Endothelial cell of umbilical vein (primary cell): Measurements from ENCODE around the gene SLC26A6. TPM values are rescaled to one million over a fixed set of nuclear protein-coding genes. Genes with fewer than 3 reads are reported as not detected.
A peak's percentile ranks its signal among the peaks of the same experiment; 100 is the strongest.

Experiments
- Bru-seq: library from RNA; stranded (reverse); fragments of 400-500 nt; gene quantifications from one replicate; lab custom pipeline; 2021; lab: Mats Ljungman, UMichigan
- BruChase-seq, 2 experiments: library from RNA; stranded (reverse); fragments of 400-500 nt; gene quantifications; one replicate each; lab custom pipeline; 2021; lab: Mats Ljungman, UMichigan
- BruUV-seq: library from RNA; stranded (reverse); fragments of 400-500 nt; replicated peaks from 2 replicates; lab custom pipeline; 2021; lab: Mats Ljungman, UMichigan
- CTCF ChIA-PET: fragments of 300-600, 350-600 bp; sonication (Branson Sonifier 250); formaldehyde crosslinking; loops from one replicate; lab custom pipeline; 2021; ENCODE audit warnings: antibody characterized with exemption, inconsistent platforms; lab: Charles Lee
- POLR2A ChIA-PET: fragments of 300-600, 350-600 bp; sonication (Branson Sonifier 250); formaldehyde crosslinking; loops from one replicate; lab custom pipeline; 2021; ENCODE audit warnings: antibody characterized with exemption, inconsistent platforms; lab: Charles Lee
- DNase-seq: peaks from one replicate; pipeline ENCODE4 v3.0.0-alpha.2; 2011; ENCODE audit warnings: low read depth, low spot score
- FAIRE-seq: peaks from 2 replicates; lab custom pipeline; 2011; peaks lifted over from hg19 to GRCh38; lab: Jason Lieb, UNC
- H2AFZ ChIP-seq: 2 replicates; pipeline ENCODE4 v1.6.0; 2012; ENCODE audit warnings: low read depth, low read length, control low read depth, inconsistent platforms
- H3K27ac ChIP-seq: 2 replicates; pipeline ENCODE4 v1.5.1; 2011; ENCODE audit warnings: low read depth, mild to moderate bottlenecking, control low read depth, low read length, moderate library complexity; ENCODE audit not compliant: insufficient read depth
- H3K27me3 ChIP-seq, 2 experiments: 2 replicates each; pipeline versions ENCODE4 v1.6.0 to v1.6.1; 2011; ENCODE audit warnings: low read length in 2 of 2, mixed read lengths in 1 of 2; ENCODE audit not compliant: control insufficient read depth in 2 of 2, insufficient read depth in 2 of 2
- H3K36me3 ChIP-seq, 2 experiments: 2 replicates in 1 of 2; 3 replicates in 1 of 2; pipeline ENCODE4 v1.5.1; 2011; ENCODE audit warnings: low read length in 2 of 2, mild to moderate bottlenecking in 1 of 2, moderate library complexity in 1 of 2; ENCODE audit not compliant: control insufficient read depth in 2 of 2, insufficient read depth in 2 of 2; ENCODE audit errors: extremely low read depth in 1 of 2
- H3K4me1 ChIP-seq: 3 replicates; pipeline ENCODE4 v1.5.1; 2011; ENCODE audit warnings: mild to moderate bottlenecking, low read length; ENCODE audit not compliant: control insufficient read depth, insufficient read depth; ENCODE audit errors: extremely low read depth
- H3K4me2 ChIP-seq: 2 replicates; pipeline ENCODE4 v1.6.1; 2011; ENCODE audit warnings: low read length, control low read depth, mixed read lengths; ENCODE audit not compliant: insufficient read depth
- H3K4me3 ChIP-seq, 3 experiments: fragments of 200-600 bp in 1 of 3; sonication (generic), shearing (Covaris generic) in 1 of 3; replicated peaks in 1 of 3; 2 replicates each; pipeline ENCODE4 v1.5.1; 2011 to 2016; ENCODE audit warnings: control low read depth in 3 of 3, low read length in 3 of 3, mild to moderate bottlenecking in 2 of 3, inconsistent platforms in 1 of 3, low read depth in 1 of 3, moderate library complexity in 1 of 3; ENCODE audit not compliant: insufficient read depth in 1 of 3
- H3K79me2 ChIP-seq: 2 replicates; pipeline ENCODE4 v1.6.0; 2012; ENCODE audit warnings: low read length, inconsistent platforms; ENCODE audit not compliant: control insufficient read depth, insufficient read depth
- H3K9ac ChIP-seq: replicated peaks from 2 replicates; pipeline ENCODE3; 2011; ENCODE audit warnings: low read length, control low read depth; ENCODE audit not compliant: insufficient read depth; ENCODE audit errors: extremely low read depth
- H3K9me1 ChIP-seq: replicated peaks from 3 replicates; pipeline ENCODE4 v1.6.0; 2011; ENCODE audit warnings: mild to moderate bottlenecking, low read length; ENCODE audit not compliant: control insufficient read depth, insufficient read depth; ENCODE audit errors: extremely low read depth
- H3K9me3 ChIP-seq: replicated peaks from 2 replicates; pipeline ENCODE4 v1.5.1; 2012; ENCODE audit warnings: low read length, inconsistent platforms; ENCODE audit not compliant: control insufficient read depth, insufficient read depth
- H4K20me1 ChIP-seq: replicated peaks from 2 replicates; pipeline ENCODE3; 2011; ENCODE audit warnings: mild to moderate bottlenecking, low read length; ENCODE audit not compliant: control insufficient read depth, insufficient read depth; ENCODE audit errors: extremely low read depth
- CTCF ChIP-seq, 2 donors: IDR thresholded peaks; 1 replicate in 1 of 2; 2 replicates in 1 of 2; pipeline ENCODE4 v1.5.1; 2011; ENCODE audit warnings: low read length in 2 of 2, mild to moderate bottlenecking in 2 of 2, moderate library complexity in 2 of 2, control low read depth in 1 of 2, inconsistent platforms in 1 of 2, low read depth in 1 of 2; ENCODE audit not compliant: insufficient read depth in 1 of 2; ENCODE audit errors: extremely low read depth in 1 of 2
- EZH2 ChIP-seq: IDR thresholded peaks from 2 replicates; pipeline ENCODE4 v1.6.1; 2012; ENCODE audit warnings: borderline replicate concordance, low read depth, mild to moderate bottlenecking, moderate library complexity, low read length, inconsistent platforms; ENCODE audit not compliant: severe bottlenecking
- FOS ChIP-seq: IDR thresholded peaks from 2 replicates; pipeline ENCODE4 v1.6.1; 2011; ENCODE audit warnings: mild to moderate bottlenecking, low read length, moderate library complexity, borderline replicate concordance; ENCODE audit not compliant: insufficient read depth
- GATA2 ChIP-seq: IDR thresholded peaks from 2 replicates; pipeline ENCODE4 v1.7.0; 2011; ENCODE audit warnings: low read depth, mild to moderate bottlenecking, moderate library complexity, mixed read lengths, low read length; ENCODE audit not compliant: insufficient read length, insufficient read depth
- JUN ChIP-seq: IDR thresholded peaks from 2 replicates; pipeline ENCODE4 v1.6.1; 2011; ENCODE audit warnings: borderline replicate concordance, low read depth; ENCODE audit not compliant: insufficient read length, insufficient read depth
- MAX ChIP-seq: IDR thresholded peaks from 2 replicates; pipeline ENCODE4 v1.6.1; 2011; ENCODE audit not compliant: insufficient read depth, insufficient read length
- MYC ChIP-seq: IDR thresholded peaks from one replicate; pipeline ENCODE4 v1.6.1; 2011; ENCODE audit warnings: mild to moderate bottlenecking, low read depth, low read length
- POLR2A ChIP-seq: IDR thresholded peaks from 2 replicates; pipeline ENCODE4 v1.6.1; 2012; ENCODE audit warnings: low read depth, mild to moderate bottlenecking, control low read depth, low read length
- POLR2AphosphoS5 ChIP-seq: IDR thresholded peaks from 2 replicates; pipeline ENCODE4 v1.6.1; 2012; ENCODE audit warnings: low read depth, mild to moderate bottlenecking, control low read depth, low read length, moderate library complexity; ENCODE audit not compliant: insufficient read depth
- dilution Hi-C: fragments of 300-500 bp; cut with MboI; formaldehyde crosslinking; loops from one replicate; pipeline ENCODE4 v1.15.0; 2019; ENCODE audit warnings: low sequenced_read_pairs; ENCODE audit not compliant: extremely low pct_ligation_motif_present
- intact Hi-C: fragments of 100-400 bp; cut with micrococcal nuclease; formaldehyde crosslinking; loops from one replicate; pipeline ENCODE4 v1.10.0; 2022
- long read RNA-seq: library from polyadenylated mRNA; stranded (forward); transcript quantifications from one replicate; pipeline ENCODE4 v2.0.0, GENCODE V29; 2021
- polyA minus RNA-seq, 3 experiments: library from RNA; depleted of rRNA, polyadenylated mRNA; stranded (reverse); fragments of >200 nt; gene quantifications; 1 replicate in 1 of 3; 2 replicates in 2 of 3; pipeline ENCODE4 v1.2.3, GENCODE V29; 2011
- polyA plus RNA-seq, 4 experiments: library from polyadenylated mRNA; depleted of rRNA in 3 of 4; stranded (reverse) in 3 of 4; unstranded in 1 of 4; fragments of >200 nt; gene quantifications; 2 replicates each; pipeline versions ENCODE4 v1.2.1 to v1.2.3, GENCODE V29; 2011 to 2012; ENCODE audit warnings: missing spikeins in 1 of 4
- total RNA-seq: library from RNA; stranded (reverse); gene quantifications from 2 replicates; pipeline ENCODE4 v1.2.3, GENCODE V29; 2021

SLC26A6 gene
- total RNA-seq, result 32.2 and 34.8 TPM in 2 replicates
- polyA plus RNA-seq, result 31.0 and 35.3 TPM in 2 replicates
- polyA plus RNA-seq (2011; cell fraction: cytosol; rRNA removed), result 11.0 and 13.2 TPM in 2 replicates
- 277 and 301 TPM in 2 replicates for polyA plus RNA-seq (2011; cell fraction: nucleus; rRNA removed)
- polyA plus RNA-seq (2012), result 16.9 and 17.3 TPM in 2 replicates
- polyA minus RNA-seq, result 19.7 and 30.4 TPM in 2 replicates
- 16.7 TPM for polyA minus RNA-seq (2011; cell fraction: cytosol; rRNA and poly(A)+ RNA removed)
- polyA minus RNA-seq (2011; cell fraction: nucleus; rRNA and poly(A)+ RNA removed), result 43.9 and 50.3 TPM in 2 replicates
- percentile 44 among the genes with signal in this experiment for Bru-seq, nascent RNA
- BruChase-seq, experiment 1, labeled RNA remaining after a 6-hour chase, result percentile 69 among the genes with signal in this experiment
- BruChase-seq, experiment 2, labeled RNA remaining after a 2-hour chase, result percentile 73 among the genes with signal in this experiment
- long read RNA-seq, transcript SLC26A6-207 (21 exons, 2,630 nt), result major isoform, 7 of 31 reads
- long read RNA-seq, partial matches to known transcripts, result 6 of 31 reads
- long read RNA-seq, other reads (novel, unspliced or antisense), result 14 of 31 reads

- Histone ChIP-seq H2AFZ (peak within 1 kb of the TSS; percentile 84), H3K9me3 (no peaks in the 10 kb centered on the region), H3K4me2 (peak within 1 kb of the TSS; percentile 83), H3K4me1 (peaks cover 17% of the 10 kb centered on the region), H4K20me1 (no peaks in the 10 kb centered on the region), H3K27me3 (no peaks in the 10 kb centered on the region), H3K27ac (peak within 1 kb of the TSS; percentile 32), H3K36me3 (peaks cover 0 to 15% of the 10 kb centered on the region in 2 experiments), H3K4me3 (peak within 1 kb of the TSS; percentile 70 to 93 (median 76)), H3K79me2 (no peaks in the 10 kb centered on the region), H3K9ac (peak within 1 kb of the TSS; percentile 57), H3K9me1 (no peaks in the 10 kb centered on the region)
- TF ChIP-seq JUN (no peak), POLR2AphosphoS5 (peak; percentile 76), GATA2 (no peak), EZH2 (no peak), POLR2A (peak; percentile 73), CTCF (IDR thresholded peaks at IDR 0.05; ENCODE audit: extremely low read depth in 1 of 2, insufficient read depth in 1 of 2, low read depth in 1 of 2, low read length in 2 of 2) (peak; percentile 62 to 76), FOS (no peak), MAX (peak; percentile 3), MYC (no peak)
- FAIRE-seq (peak; percentile 99), DNase-seq (peak; percentile 98)
- CTCF ChIA-PET, result interaction anchor here (0.7 to 4.5 kb wide), 21 partner anchors 11 to 235 kb away, joined by 3 to 32 read pairs (median 5); partner anchors contain the start of genes CELSR3, PFKFB4 and UQCRC1
- intact Hi-C loops, result loop anchor here (1.0 to 2.0 kb wide), 8 partner anchors 21 to 447 kb away; partner anchors contain the start of genes CDC25A, IP6K2 and UQCRC1
- dilution Hi-C loops, result no loop called here
- BruUV-seq, result no TSS peak
- POLR2A ChIA-PET, result interaction anchor here (1.1 kb wide), 1 partner anchor 20 kb away, joined by 6 read pairs; no protein-coding TSS in a partner anchor
These were observed at the start of gene SLC26A6 for GRCh38 chr3:48635222-48636021. TSS of gene SLC26A6 (minus strand) at chr3:48635461. CDS start at chr3:48635393, 68 bp downstream.
